SK-N-SH treated with all-trans-retinoic acid at 6 μM for 48 hours (cell line): Measurements from ENCODE around the gene GGT1.

Experiments used
- ARNTL ChIP-seq: fragments of 450-650 bp; formaldehyde crosslinking; IDR thresholded peaks from 2 replicates; pipeline ENCODE4 v1.5.0; 2020; ENCODE audit warnings: low read depth, mild to moderate bottlenecking, moderate library complexity, borderline replicate concordance
- CREB5 ChIP-seq: fragments of 250-450 bp; sonication (Bioruptor Pico); IDR thresholded peaks from 2 replicates; pipeline ENCODE4 v1.5.1; 2020; ENCODE audit warnings: low read depth, mild to moderate bottlenecking, moderate library complexity
- CSRNP3 ChIP-seq: fragments of 250-450 bp; sonication (Bioruptor Pico); IDR thresholded peaks from 2 replicates; pipeline ENCODE4 v1.5.1; 2021; ENCODE audit warnings: mild to moderate bottlenecking, moderate library complexity
- GLIS3 ChIP-seq: fragments of 250-450 bp; sonication (Bioruptor Pico); IDR thresholded peaks from 2 replicates; pipeline ENCODE4 v1.5.0; 2020; ENCODE audit warnings: mild to moderate bottlenecking, moderate library complexity
- PATZ1 ChIP-seq: fragments of 250-450 bp; sonication (Bioruptor Pico); IDR thresholded peaks from 2 replicates; pipeline ENCODE4 v1.8.0; 2020; ENCODE audit warnings: mild to moderate bottlenecking, moderate library complexity, borderline replicate concordance
- POU6F1 ChIP-seq: fragments of 250-450 bp; sonication (Bioruptor Pico); IDR thresholded peaks from 2 replicates; pipeline ENCODE4 v1.8.0; 2021; ENCODE audit warnings: low read depth, mild to moderate bottlenecking, moderate library complexity, borderline replicate concordance
- PPARA ChIP-seq: fragments of 250-450 bp; sonication (Bioruptor Pico); IDR thresholded peaks from 2 replicates; pipeline ENCODE4 v1.5.0; 2020; ENCODE audit warnings: mild to moderate bottlenecking, borderline replicate concordance
- ZFP3 ChIP-seq: fragments of 250-450 bp; sonication (Bioruptor Pico); IDR thresholded peaks from 2 replicates; pipeline ENCODE4 v1.5.0; 2020; ENCODE audit warnings: mild to moderate bottlenecking, moderate library complexity
- ZNF8 ChIP-seq: fragments of 450-650 bp; formaldehyde crosslinking; IDR thresholded peaks from 2 replicates; pipeline ENCODE4 v1.5.0; 2020; ENCODE audit warnings: mild to moderate bottlenecking, moderate library complexity

- TF ChIP-seq ZFP3 (CRISPR knock-in tag) (no peak), CREB5 (CRISPR knock-in tag) (no peak), ZNF8 (no peak), PPARA (CRISPR knock-in tag) (no peak), ARNTL (CRISPR knock-in tag) (no peak), PATZ1 (CRISPR knock-in tag) (no peak), POU6F1 (CRISPR knock-in tag) (no peak), GLIS3 (CRISPR knock-in tag) (no peak), CSRNP3 (CRISPR knock-in tag) (no peak)
Measured at GRCh38 chr22:24585927-24586546, 17.0 kb upstream of the GGT1 start.
